ENCODE results near the gene EML4.

DNA sequence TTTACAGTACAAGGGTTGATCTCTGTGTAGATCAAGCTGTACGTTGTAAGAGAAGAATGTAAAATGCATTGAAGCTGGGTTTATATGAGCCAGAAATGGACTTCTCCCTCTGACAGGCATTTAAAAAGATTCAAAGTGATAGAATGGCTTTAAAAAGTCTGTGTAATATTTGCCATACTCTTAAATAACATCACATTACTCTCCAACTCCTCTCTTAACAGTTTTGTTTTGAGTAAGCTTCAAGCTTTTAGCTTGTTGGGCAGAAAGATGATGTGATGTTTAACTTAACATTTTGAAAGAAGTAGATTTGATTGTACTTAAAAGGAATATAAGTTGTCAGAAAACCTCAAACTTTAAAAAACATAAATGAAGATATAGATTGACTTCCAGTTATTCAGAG, 119.7 kb downstream of the EML4 start:
- TF ChIP-seq POLR2AphosphoS5 (IDR thresholded peaks at IDR 0.05; ENCODE audit: low read depth, low read length) = no peak
- TF ChIP-seq, protein P1, sequence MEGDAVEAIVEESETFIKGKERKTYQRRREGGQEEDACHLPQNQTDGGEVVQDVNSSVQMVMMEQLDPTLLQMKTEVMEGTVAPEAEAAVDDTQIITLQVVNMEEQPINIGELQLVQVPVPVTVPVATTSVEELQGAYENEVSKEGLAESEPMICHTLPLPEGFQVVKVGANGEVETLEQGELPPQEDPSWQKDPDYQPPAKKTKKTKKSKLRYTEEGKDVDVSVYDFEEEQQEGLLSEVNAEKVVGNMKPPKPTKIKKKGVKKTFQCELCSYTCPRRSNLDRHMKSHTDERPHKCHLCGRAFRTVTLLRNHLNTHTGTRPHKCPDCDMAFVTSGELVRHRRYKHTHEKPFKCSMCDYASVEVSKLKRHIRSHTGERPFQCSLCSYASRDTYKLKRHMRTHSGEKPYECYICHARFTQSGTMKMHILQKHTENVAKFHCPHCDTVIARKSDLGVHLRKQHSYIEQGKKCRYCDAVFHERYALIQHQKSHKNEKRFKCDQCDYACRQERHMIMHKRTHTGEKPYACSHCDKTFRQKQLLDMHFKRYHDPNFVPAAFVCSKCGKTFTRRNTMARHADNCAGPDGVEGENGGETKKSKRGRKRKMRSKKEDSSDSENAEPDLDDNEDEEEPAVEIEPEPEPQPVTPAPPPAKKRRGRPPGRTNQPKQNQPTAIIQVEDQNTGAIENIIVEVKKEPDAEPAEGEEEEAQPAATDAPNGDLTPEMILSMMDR (IDR thresholded peaks at IDR 0.05) = no peak

All from Panc1 (cell line).